ENCODE results near the gene SENP5.

- TF ChIP-seq EZH2phosphoT487 (IDR thresholded peaks at IDR 0.05; ENCODE audit: insufficient read depth, low read depth) (no peak), EZH2 (IDR thresholded peaks at IDR 0.05; ENCODE audit: insufficient read depth, poor library complexity, severe bottlenecking) (no peak)
Measured at GRCh38 chr3:196968233-196969133, 100.8 kb downstream of the SENP5 start, which contains the start of gene PIGZ.

Measured in GM23248 (cell line).